Ascending aorta (tissue), 2 donors: ENCODE results near the gene PDP2. TPM values are rescaled to one million over a fixed set of nuclear protein-coding genes. Genes with fewer than 3 reads are reported as not detected.

Source experiments
- DNase-seq, 2 donors: peaks; one replicate each; pipeline ENCODE4 v3.0.0-alpha.2; 2019; ENCODE audit warnings: low spot score in 2 of 2
- H3K27ac ChIP-seq, 2 donors: fragments of 200-600 bp; sonication (generic); one replicate each; pipeline ENCODE4 v1.5.1; 2016 to 2017; ENCODE audit warnings: mild to moderate bottlenecking in 1 of 2
- H3K27me3 ChIP-seq: fragments of 200-600 bp; sonication (generic); one replicate; pipeline ENCODE4 v1.5.1; 2017
- H3K36me3 ChIP-seq, 2 donors: fragments of 200-600 bp; sonication (generic); one replicate each; pipeline ENCODE4 v1.5.1; 2016
- H3K4me1 ChIP-seq, 2 donors: fragments of 200-600 bp; sonication (generic); one replicate each; pipeline ENCODE4 v1.5.1; 2016 to 2017; ENCODE audit warnings: mild to moderate bottlenecking in 1 of 2
- H3K4me3 ChIP-seq, 2 donors: fragments of 200-600 bp; sonication (generic); one replicate each; pipeline ENCODE4 v1.5.1; 2016 to 2017; ENCODE audit warnings: mild to moderate bottlenecking in 1 of 2
- H3K9me3 ChIP-seq, 2 donors: fragments of 200-600 bp; sonication (generic); one replicate each; pipeline ENCODE4 v1.5.1; 2016
- CTCF ChIP-seq, 3 experiments: fragments of 200-600 bp in 2 of 3; fragments of 450-650 bp in 1 of 3; sonication (generic) in 2 of 3; IDR thresholded peaks; one replicate each; pipeline ENCODE4 v1.5.1; 2016 to 2019; ENCODE audit warnings: antibody characterized with exemption in 3 of 3, mild to moderate bottlenecking in 1 of 3, moderate library complexity in 1 of 3
- intact Hi-C: fragments of 100-400 bp; cut with DNase I; formaldehyde crosslinking; loops from one replicate; pipeline ENCODE4 v1.15.1; 2023
- total RNA-seq: library from RNA; depleted of rRNA; stranded (reverse); fragments of >200 nt; gene quantifications from one replicate; pipeline ENCODE4 v1.1.0, GENCODE V29; 2016

PDP2 gene
- total RNA-seq, 1 donor from 2014 or later = 2.8 TPM

GRCh38 chr16:66918803-66919568 is 38.7 kb downstream of the PDP2 start, which contains the start of gene CDH16:
Gene CDH16 (minus strand): TSS chr16:66918885. CDS start chr16:66918065, 820 bp downstream.
- intact Hi-C loops = no loop called here

GRCh38 chr16:66919569-66920298 is 39.4 kb downstream of the PDP2 start:
- no peak for TF ChIP-seq CTCF (IDR thresholded peaks at IDR 0.05)
- peaks cover 11 to 12% of the 10 kb centered on the region in 2 donors for H3K36me3 ChIP-seq
- peak overlapping the region in 1 of 2 donors; percentile 11 for H3K27ac ChIP-seq
- H3K27me3 ChIP-seq = no peaks in the 10 kb centered on the region
- H3K4me3 ChIP-seq = no peak overlapping the region
- peaks cover 15 to 23% of the 10 kb centered on the region in 2 donors for H3K4me1 ChIP-seq
- intact Hi-C loops = loop anchor here (10.0 kb wide), 1 partner anchor 1025 kb away; the partner anchor contains the start of gene LCAT
- no peaks in the 10 kb centered on the region for H3K9me3 ChIP-seq
- DNase-seq = no peak

More at GRCh38 chr16:66918803-66919568, 38.7 kb downstream of the PDP2 start, which contains the start of gene CDH16:
- peak within 1 kb of the TSS in 1 of 2 donors; percentile 11 for H3K27ac ChIP-seq
- no peak for TF ChIP-seq CTCF (IDR thresholded peaks at IDR 0.05)
- H3K9me3 ChIP-seq = no peaks in the 10 kb centered on the region
- DNase-seq = no peak
- peaks cover 11 to 12% of the 10 kb centered on the region in 2 donors for H3K36me3 ChIP-seq
- H3K4me3 ChIP-seq = no peak within 1 kb of the TSS
- H3K4me1 ChIP-seq = peaks cover 10 to 23% of the 10 kb centered on the region in 2 donors
- H3K27me3 ChIP-seq = no peaks in the 10 kb centered on the region

GRCh38 chr16:66920299-66920590 is 39.9 kb downstream of the PDP2 start:
- intact Hi-C loops = loop anchor here (10.0 kb wide), 1 partner anchor 1025 kb away; the partner anchor contains the start of gene LCAT
- no peak overlapping the region for H3K27ac ChIP-seq
- no peak for DNase-seq

GRCh38 chr16:66920924-66921680 is 40.8 kb downstream of the PDP2 start:
- H3K4me3 ChIP-seq = no peak overlapping the region
- no peak for TF ChIP-seq CTCF (IDR thresholded peaks at IDR 0.05)
- peaks cover 15 to 27% of the 10 kb centered on the region in 2 donors for H3K4me1 ChIP-seq
- no peak for DNase-seq
- intact Hi-C loops = loop anchor here (10.0 kb wide), 1 partner anchor 1024 kb away; the partner anchor contains the start of gene LCAT
- no peaks in the 10 kb centered on the region for H3K27me3 ChIP-seq
- H3K9me3 ChIP-seq = no peaks in the 10 kb centered on the region
- H3K27ac ChIP-seq = peak overlapping the region; percentile 15 to 47
- peaks cover 11 to 12% of the 10 kb centered on the region in 2 donors for H3K36me3 ChIP-seq

More at GRCh38 chr16:66920299-66920590, 39.9 kb downstream of the PDP2 start:
- Histone ChIP-seq H3K4me1 (peaks cover 15 to 23% of the 10 kb centered on the region in 2 donors), H3K36me3 (peaks cover 11 to 12% of the 10 kb centered on the region in 2 donors), H3K27me3 (no peaks in the 10 kb centered on the region), H3K9me3 (no peaks in the 10 kb centered on the region), H3K4me3 (no peak overlapping the region)
- no peak for TF ChIP-seq CTCF (IDR thresholded peaks at IDR 0.05)
